ENCODE data around the gene RAB17. TPM values are rescaled to one million over a fixed set of nuclear protein-coding genes. Genes with fewer than 3 reads are reported as not detected.

Gene RAB17
- total and polyA plus RNA-seq, 4 donors, result 3.7 to 22.3 (median 7.8) TPM

DNA sequence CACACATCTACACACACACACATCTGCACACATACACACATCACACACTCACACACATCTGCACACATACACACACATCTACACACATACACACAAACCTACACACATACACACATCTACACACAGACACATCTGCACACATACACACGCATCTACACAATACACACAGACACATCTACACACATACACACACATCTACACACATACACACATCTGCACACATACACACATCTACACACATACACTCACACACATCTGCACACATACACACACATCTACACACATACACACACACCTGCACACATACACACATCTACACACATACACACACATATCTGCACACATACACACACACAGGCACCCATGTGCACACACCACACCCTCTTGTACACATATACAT lies 24.6 kb downstream of the RAB17 start:
- H3K27ac ChIP-seq (ENCODE audit: low read depth in 1 of 2, low read length in 2 of 2), result no peak overlapping the region
- no peak for DNase-seq
- H3K4me3 ChIP-seq (ENCODE audit: low read length in 2 of 2), result no peak overlapping the region
- H3K4me1 ChIP-seq (ENCODE audit: control insufficient read depth in 1 of 2, insufficient read depth in 2 of 2, low read length in 2 of 2), result no peaks in the 10 kb centered on the region
- H3K36me3 ChIP-seq (ENCODE audit: control insufficient read depth in 1 of 2, insufficient read depth in 2 of 2, low read length in 1 of 2), result no peaks in the 10 kb centered on the region
- intact Hi-C loops (cut with DNase I), result no loop called here
- WGBS, 2 donors, result 99 to 100% methylated on average over 1 of the region's 1 CpG
- no peaks in the 10 kb centered on the region for H3K27me3 ChIP-seq (ENCODE audit: control insufficient read depth in 1 of 2, insufficient read depth in 2 of 2, low read length in 1 of 2)
- no peak for ATAC-seq (ENCODE audit: low FRiP score)
- no peaks in the 10 kb centered on the region for H3K9me3 ChIP-seq (ENCODE audit: control insufficient read depth, low read length)

DNA sequence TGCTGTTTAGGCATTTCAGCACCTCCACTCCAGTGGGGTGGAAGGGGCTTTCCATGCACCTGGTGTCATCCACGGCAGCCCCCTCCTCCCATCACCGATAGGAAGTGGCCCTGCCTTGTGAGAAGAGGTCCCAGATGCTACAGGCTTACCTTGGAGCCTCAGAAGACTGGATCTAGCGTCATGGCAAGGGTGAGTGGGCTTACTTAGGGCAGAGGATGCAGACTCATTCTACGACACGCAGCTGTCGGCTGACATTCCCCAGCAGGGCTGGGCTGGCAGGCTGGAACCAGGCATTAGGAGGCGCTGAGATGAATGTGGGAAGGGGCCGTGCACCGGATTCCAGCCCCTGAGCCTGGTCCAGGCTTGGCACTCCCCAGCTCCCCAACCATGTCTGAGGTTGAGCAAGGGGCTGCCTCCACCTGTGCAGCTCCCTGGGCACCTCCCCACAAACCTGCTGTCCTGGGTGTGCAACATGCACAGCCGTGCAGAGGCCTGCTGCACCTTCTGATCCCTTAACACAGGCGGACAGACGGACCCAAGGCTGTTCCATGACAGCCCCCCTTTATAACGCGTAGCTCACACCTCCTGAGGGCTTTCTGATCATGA lies 25.9 kb downstream of the RAB17 start:
- peak in 1 of 2 donors; percentile 59 for DNase-seq
- H3K36me3 ChIP-seq (ENCODE audit: control insufficient read depth in 1 of 2, insufficient read depth in 2 of 2, low read length in 1 of 2), result no peaks in the 10 kb centered on the region
- WGBS, 2 donors, result 83 to 85% methylated on average over 14 of the region's 14 CpGs
- no peaks in the 10 kb centered on the region for H3K4me1 ChIP-seq (ENCODE audit: control insufficient read depth in 1 of 2, insufficient read depth in 2 of 2, low read length in 2 of 2)
- ATAC-seq (ENCODE audit: low FRiP score), result no peak
- no peak overlapping the region for H3K27ac ChIP-seq (ENCODE audit: low read depth in 1 of 2, low read length in 2 of 2)
- no peak overlapping the region for H3K4me3 ChIP-seq (ENCODE audit: low read length in 2 of 2)
- intact Hi-C loops (cut with DNase I), result no loop called here
- no peaks in the 10 kb centered on the region for H3K9me3 ChIP-seq (ENCODE audit: control insufficient read depth, low read length)
- no peaks in the 10 kb centered on the region for H3K27me3 ChIP-seq (ENCODE audit: control insufficient read depth in 1 of 2, insufficient read depth in 2 of 2, low read length in 1 of 2)

DNA sequence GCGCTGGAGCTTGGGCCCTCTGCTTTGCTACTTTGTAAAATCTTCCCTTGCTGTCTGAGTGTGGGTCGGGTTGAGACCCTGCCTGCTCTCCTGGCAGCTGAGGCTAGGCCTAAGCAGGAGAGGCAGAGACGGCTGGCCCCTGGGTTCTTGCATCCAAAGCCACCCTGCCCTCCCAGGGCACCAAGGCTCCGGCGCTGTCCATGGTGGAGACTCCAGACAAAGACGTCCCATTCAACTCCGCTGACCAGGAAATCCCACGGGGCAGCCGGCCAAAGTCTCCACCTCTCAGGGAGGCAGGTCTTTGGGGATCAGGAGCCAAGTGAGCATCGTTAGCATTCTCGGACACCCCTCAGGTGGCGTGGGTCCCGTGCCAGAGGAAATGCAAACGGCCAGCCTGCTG lies 26.7 kb downstream of the RAB17 start:
- Histone ChIP-seq H3K4me3 (ENCODE audit: low read length in 2 of 2) (no peak overlapping the region), H3K27me3 (ENCODE audit: control insufficient read depth in 1 of 2, insufficient read depth in 2 of 2, low read length in 1 of 2) (no peaks in the 10 kb centered on the region), H3K4me1 (ENCODE audit: control insufficient read depth in 1 of 2, insufficient read depth in 2 of 2, low read length in 2 of 2) (no peaks in the 10 kb centered on the region), H3K27ac (ENCODE audit: low read depth in 1 of 2, low read length in 2 of 2) (no peak overlapping the region), H3K36me3 (ENCODE audit: control insufficient read depth in 1 of 2, insufficient read depth in 2 of 2, low read length in 1 of 2) (no peaks in the 10 kb centered on the region), H3K9me3 (ENCODE audit: control insufficient read depth, low read length) (no peaks in the 10 kb centered on the region)
- DNase-seq (peak in 1 of 2 donors; percentile 70), ATAC-seq (ENCODE audit: low FRiP score) (no peak)
- intact Hi-C loops (cut with DNase I), result no loop called here
- 20 to 23% methylated on average over 14 of the region's 14 CpGs for WGBS, 2 donors

DNA sequence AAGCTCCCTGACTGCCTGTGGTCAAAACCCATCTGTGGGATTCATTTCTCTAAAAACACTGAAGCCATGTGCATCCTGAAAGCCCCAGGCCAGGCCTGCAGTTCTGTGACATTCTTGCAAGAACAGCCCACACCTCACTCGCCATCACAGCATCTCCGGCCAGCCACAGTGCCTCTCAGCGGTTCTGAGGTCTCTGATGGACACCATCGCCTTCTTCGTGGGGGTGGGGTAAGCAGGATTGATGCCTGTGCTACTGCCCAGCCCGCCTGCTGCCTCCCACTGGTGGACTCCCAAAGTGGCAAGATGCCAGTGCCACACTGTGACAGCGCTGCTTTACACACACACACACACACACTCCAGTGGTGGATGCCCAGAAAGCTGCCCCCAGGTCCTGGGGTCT lies 29.3 kb downstream of the RAB17 start:
- Histone ChIP-seq H3K4me3 (ENCODE audit: low read length in 2 of 2) (no peak overlapping the region), H3K27ac (ENCODE audit: low read depth in 1 of 2, low read length in 2 of 2) (no peak overlapping the region), H3K27me3 (ENCODE audit: control insufficient read depth in 1 of 2, insufficient read depth in 2 of 2, low read length in 1 of 2) (no peaks in the 10 kb centered on the region), H3K36me3 (ENCODE audit: control insufficient read depth in 1 of 2, insufficient read depth in 2 of 2, low read length in 1 of 2) (no peaks in the 10 kb centered on the region), H3K9me3 (ENCODE audit: control insufficient read depth, low read length) (peaks cover 5% of the 10 kb centered on the region), H3K4me1 (ENCODE audit: control insufficient read depth in 1 of 2, insufficient read depth in 2 of 2, low read length in 2 of 2) (no peaks in the 10 kb centered on the region)
- ATAC-seq (ENCODE audit: low FRiP score) (no peak), DNase-seq (peak; percentile 46 to 49)
- WGBS, 2 donors, result 83 to 86% methylated on average over 7 of the region's 7 CpGs
- intact Hi-C loops (cut with DNase I), result no loop called here

DNA sequence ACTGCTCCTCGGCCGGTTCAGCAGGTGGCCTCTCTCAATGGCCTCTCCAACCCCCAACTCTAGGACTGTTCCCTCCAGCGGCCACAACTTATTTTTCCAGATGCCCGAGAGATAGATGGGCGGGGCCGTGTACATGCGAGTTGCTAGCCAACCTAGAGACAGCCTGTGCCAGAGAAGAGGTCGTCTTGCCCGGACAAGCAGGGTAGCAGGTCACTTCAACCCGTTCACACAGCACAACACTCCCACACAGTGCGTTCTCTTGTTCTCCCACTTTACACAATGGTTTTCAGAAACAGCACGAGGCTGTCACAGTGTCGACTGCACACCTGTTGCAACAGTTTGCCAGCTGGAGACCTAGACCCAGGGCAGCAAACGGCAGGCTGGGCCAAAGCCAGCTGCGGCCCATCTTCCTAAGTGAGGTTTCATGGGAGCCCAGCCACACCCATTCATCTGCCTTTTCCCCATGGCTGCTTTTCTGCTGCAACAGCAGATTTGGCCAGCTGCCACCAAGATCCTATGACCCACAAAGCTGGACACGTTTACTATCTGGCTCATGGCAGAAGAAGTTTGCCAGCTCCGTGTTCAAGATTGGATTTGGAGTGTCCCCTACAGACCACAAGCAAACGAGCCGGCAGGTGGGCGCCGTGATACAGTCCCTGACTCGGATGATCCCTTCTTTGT lies 31.4 kb downstream of the RAB17 start:
- Histone ChIP-seq H3K4me3 (ENCODE audit: low read length in 2 of 2) (no peak overlapping the region), H3K4me1 (ENCODE audit: control insufficient read depth in 1 of 2, insufficient read depth in 2 of 2, low read length in 2 of 2) (no peaks in the 10 kb centered on the region), H3K36me3 (ENCODE audit: control insufficient read depth in 1 of 2, insufficient read depth in 2 of 2, low read length in 1 of 2) (no peaks in the 10 kb centered on the region), H3K27me3 (ENCODE audit: control insufficient read depth in 1 of 2, insufficient read depth in 2 of 2, low read length in 1 of 2) (no peaks in the 10 kb centered on the region), H3K27ac (ENCODE audit: low read depth in 1 of 2, low read length in 2 of 2) (no peak overlapping the region), H3K9me3 (ENCODE audit: control insufficient read depth, low read length) (peaks cover 8% of the 10 kb centered on the region)
- peak; percentile 73 to 77 for DNase-seq
- ATAC-seq (ENCODE audit: low FRiP score), result peak; percentile 34
- intact Hi-C loops (cut with DNase I), result no loop called here
- 62 to 69% methylated on average over 22 of the region's 22 CpGs for WGBS, 2 donors

DNA sequence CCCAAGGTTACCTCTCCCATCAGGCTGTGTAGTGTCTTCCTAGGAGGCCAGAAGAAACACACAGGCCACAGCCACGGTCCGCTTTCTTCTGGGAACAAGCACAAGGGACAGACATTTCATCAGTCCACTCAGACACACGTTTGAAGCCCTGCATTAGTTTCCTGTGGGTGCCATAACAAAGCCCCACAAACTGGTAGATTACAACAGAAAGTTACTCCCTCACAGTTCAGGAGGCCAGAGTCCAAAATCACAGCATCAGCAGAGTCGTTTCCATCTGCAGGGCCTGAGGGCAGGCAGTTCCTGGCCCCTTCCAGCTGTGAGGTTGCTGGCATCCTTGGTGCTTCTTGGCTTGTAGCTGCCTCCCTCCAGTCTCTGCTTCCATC lies 32.9 kb downstream of the RAB17 start:
- H3K4me3 ChIP-seq (ENCODE audit: low read length in 2 of 2), result no peak overlapping the region
- H3K9me3 ChIP-seq (ENCODE audit: control insufficient read depth, low read length), result peaks cover 8% of the 10 kb centered on the region
- DNase-seq (peak in 1 of 2 donors; percentile 20), ATAC-seq (ENCODE audit: low FRiP score) (no peak)
- no peaks in the 10 kb centered on the region for H3K4me1 ChIP-seq (ENCODE audit: control insufficient read depth in 1 of 2, insufficient read depth in 2 of 2, low read length in 2 of 2)
- intact Hi-C loops (cut with DNase I), result no loop called here
- no peaks in the 10 kb centered on the region for H3K36me3 ChIP-seq (ENCODE audit: control insufficient read depth in 1 of 2, insufficient read depth in 2 of 2, low read length in 1 of 2)
- no peak overlapping the region for H3K27ac ChIP-seq (ENCODE audit: low read depth in 1 of 2, low read length in 2 of 2)
- no peaks in the 10 kb centered on the region for H3K27me3 ChIP-seq (ENCODE audit: control insufficient read depth in 1 of 2, insufficient read depth in 2 of 2, low read length in 1 of 2)
- WGBS, 2 donors, result 66 to 69% methylated on average over 4 of the region's 4 CpGs

DNA sequence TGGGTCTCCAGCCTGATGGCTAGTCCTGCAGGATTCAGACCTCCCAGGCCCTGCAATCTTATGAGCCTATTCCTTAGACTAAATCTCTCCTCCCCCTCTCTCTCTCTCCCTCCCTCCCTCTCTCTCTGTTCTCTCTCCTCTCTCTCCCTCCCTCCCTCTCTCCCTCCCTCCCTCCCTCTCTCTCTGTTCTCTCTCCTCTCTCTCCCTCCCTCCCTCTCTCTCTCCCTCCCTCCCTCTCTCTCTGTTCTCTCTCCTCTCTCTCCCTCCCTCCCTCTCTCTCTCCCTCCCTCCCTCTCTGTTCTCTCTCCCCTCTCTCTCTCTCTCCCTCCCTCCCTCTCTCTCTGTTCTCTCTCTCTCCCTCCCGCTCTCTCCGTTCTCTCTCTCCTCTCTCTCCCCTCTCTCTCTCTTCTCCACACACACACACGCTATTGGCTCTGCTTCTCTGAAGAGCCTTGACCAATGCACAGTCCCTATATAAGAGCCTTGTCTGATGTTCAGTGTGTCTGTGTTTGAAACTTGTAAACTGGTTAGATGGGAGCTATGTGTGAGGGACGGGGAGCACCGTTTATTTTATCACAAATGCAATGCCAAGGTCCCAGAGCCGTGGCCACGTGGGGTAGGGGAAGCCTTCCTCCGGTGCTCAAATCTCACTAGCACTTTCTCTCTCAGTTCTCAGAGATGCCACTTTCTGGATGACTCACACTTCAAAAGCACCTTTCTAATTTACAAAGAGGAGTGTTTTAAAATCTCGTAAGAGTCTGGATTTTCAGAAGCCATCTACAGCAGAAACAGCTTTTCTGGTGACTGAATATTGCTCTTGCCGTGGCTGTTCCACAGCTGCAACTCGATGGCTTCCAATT lies 33.5 kb downstream of the RAB17 start:
- ATAC-seq (ENCODE audit: low FRiP score), result no peak
- intact Hi-C loops (cut with DNase I), result no loop called here
- H3K36me3 ChIP-seq (ENCODE audit: control insufficient read depth in 1 of 2, insufficient read depth in 2 of 2, low read length in 1 of 2), result no peaks in the 10 kb centered on the region
- H3K27ac ChIP-seq (ENCODE audit: low read depth in 1 of 2, low read length in 2 of 2), result no peak overlapping the region
- no peaks in the 10 kb centered on the region for H3K27me3 ChIP-seq (ENCODE audit: control insufficient read depth in 1 of 2, insufficient read depth in 2 of 2, low read length in 1 of 2)
- 60 to 65% methylated on average over 11 of the region's 11 CpGs for WGBS, 2 donors
- peaks cover 8% of the 10 kb centered on the region for H3K9me3 ChIP-seq (ENCODE audit: control insufficient read depth, low read length)
- no peak overlapping the region for H3K4me3 ChIP-seq (ENCODE audit: low read length in 2 of 2)
- H3K4me1 ChIP-seq (ENCODE audit: control insufficient read depth in 1 of 2, insufficient read depth in 2 of 2, low read length in 2 of 2), result no peaks in the 10 kb centered on the region
- peak in 1 of 2 donors; percentile 28 for DNase-seq

DNA sequence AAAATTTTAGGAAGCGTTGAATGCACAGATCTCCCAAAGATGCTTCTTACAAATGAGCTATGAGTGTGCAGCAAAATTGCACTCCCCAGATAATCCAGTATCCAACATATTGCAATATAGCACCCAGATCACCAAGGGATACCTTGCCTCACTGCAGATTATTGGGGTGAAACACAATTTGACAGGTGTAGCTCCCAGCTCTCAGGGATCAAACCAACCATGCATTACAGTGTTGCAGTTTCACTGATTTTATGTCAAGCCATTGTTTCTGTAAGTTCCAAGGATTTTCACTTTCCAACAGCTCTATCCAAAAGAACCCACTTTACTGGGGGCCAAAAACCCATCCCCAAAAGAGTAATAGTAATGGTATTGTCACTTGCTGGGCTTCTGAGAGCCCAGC lies 35.0 kb downstream of the RAB17 start:
- Histone ChIP-seq H3K4me3 (ENCODE audit: low read length in 2 of 2) (no peak overlapping the region), H3K27ac (ENCODE audit: low read depth in 1 of 2, low read length in 2 of 2) (no peak overlapping the region), H3K27me3 (ENCODE audit: control insufficient read depth in 1 of 2, insufficient read depth in 2 of 2, low read length in 1 of 2) (no peaks in the 10 kb centered on the region), H3K4me1 (ENCODE audit: control insufficient read depth in 1 of 2, insufficient read depth in 2 of 2, low read length in 2 of 2) (no peaks in the 10 kb centered on the region), H3K36me3 (ENCODE audit: control insufficient read depth in 1 of 2, insufficient read depth in 2 of 2, low read length in 1 of 2) (no peaks in the 10 kb centered on the region), H3K9me3 (ENCODE audit: control insufficient read depth, low read length) (peaks cover 8% of the 10 kb centered on the region)
- intact Hi-C loops (cut with DNase I), result no loop called here
- ATAC-seq (ENCODE audit: low FRiP score) (no peak), DNase-seq (no peak)
- 97 to 100% methylated on average over 1 of the region's 1 CpG for WGBS, 2 donors

Measured in aorta (tissue), 5 donors.